NCI-H2227 treated with DMSO at 0.1 percent for 48 hours (cell line): ENCODE data around the gene CHD2.

Experiments
- DNase-seq: peaks from one replicate; lab custom pipeline; 2025; lab: John Stamatoyannopoulos, UW

CHD2 gene

GRCh38 chr15:92930054-92930621, 30.0 kb downstream of the CHD2 start:
- DNase-seq: peak; percentile 80

- no peak for DNase-seq
These were observed 30.7 kb downstream of the CHD2 start for GRCh38 chr15:92930776-92931175.

- no peak for DNase-seq
These were observed 33.0 kb downstream of the CHD2 start for GRCh38 chr15:92932946-92933649.

- DNase-seq: no peak
These were observed 33.7 kb downstream of the CHD2 start for GRCh38 chr15:92933831-92934230.

- DNase-seq: no peak
These were observed 34.6 kb downstream of the CHD2 start for GRCh38 chr15:92934716-92935115.

- DNase-seq: no peak
These were observed 36.0 kb downstream of the CHD2 start for GRCh38 chr15:92936138-92936537.

- DNase-seq: no peak
These were observed 36.6 kb downstream of the CHD2 start for GRCh38 chr15:92936693-92937092.

- DNase-seq: no peak
These were observed 37.8 kb downstream of the CHD2 start for GRCh38 chr15:92937901-92938300.

GRCh38 chr15:92938387-92938786, 38.3 kb downstream of the CHD2 start:
- no peak for DNase-seq

GRCh38 chr15:92941668-92942067, 41.5 kb downstream of the CHD2 start:
- DNase-seq: no peak

- DNase-seq: no peak
These were observed 42.6 kb downstream of the CHD2 start for GRCh38 chr15:92942706-92943105.

- no peak for DNase-seq
These were observed 43.5 kb downstream of the CHD2 start for GRCh38 chr15:92943581-92943980.

GRCh38 chr15:92944946-92945521, 44.9 kb downstream of the CHD2 start:
- DNase-seq: no peak

GRCh38 chr15:92947071-92947730, 47.1 kb downstream of the CHD2 start:
- no peak for DNase-seq

GRCh38 chr15:92949604-92950249, 49.6 kb downstream of the CHD2 start:
- no peak for DNase-seq

GRCh38 chr15:92951800-92952457, 51.8 kb downstream of the CHD2 start:
- DNase-seq: no peak

- DNase-seq: no peak
These were observed 52.3 kb downstream of the CHD2 start for GRCh38 chr15:92952458-92952850.

- DNase-seq: no peak
These were observed 53.4 kb downstream of the CHD2 start for GRCh38 chr15:92953566-92953965.

- no peak for DNase-seq
These were observed 53.9 kb downstream of the CHD2 start for GRCh38 chr15:92954002-92954401.

GRCh38 chr15:92954578-92954977, 54.5 kb downstream of the CHD2 start:
- DNase-seq: no peak

- DNase-seq: no peak
These were observed 55.6 kb downstream of the CHD2 start for GRCh38 chr15:92955706-92956105.

GRCh38 chr15:92958105-92958504, 58.0 kb downstream of the CHD2 start:
- DNase-seq: no peak
